PC-3 (cell line): ENCODE data around the gene SPATA19. TPM values are rescaled to one million over a fixed set of nuclear protein-coding genes. Genes with fewer than 3 reads are reported as not detected.

ENCODE experiments used
- ATAC-seq: fragments of 200-7000 bp; cut with Tn5 transposase; 2 replicates; pipeline ENCODE4 v1.9.1; 2020; ENCODE audit warnings: mild to moderate bottlenecking, moderate library complexity
- BruUV-seq: library from RNA; stranded (reverse); fragments of 400-500 nt; replicated peaks from 2 replicates; lab custom pipeline; 2021; lab: Mats Ljungman, UMichigan
- CTCF ChIA-PET: fragments of 300-600 bp; sonication (Branson Sonifier 250); formaldehyde crosslinking; loops from one replicate; lab custom pipeline; 2022; ENCODE audit warnings: antibody characterized with exemption; lab: Charles Lee
- POLR2A ChIA-PET: fragments of 300-600 bp; sonication (Branson Sonifier 250); formaldehyde crosslinking; loops from one replicate; lab custom pipeline; 2022; ENCODE audit warnings: antibody characterized with exemption; ENCODE audit not compliant: unreplicated experiment; lab: Charles Lee
- DNase-seq: peaks from one replicate; pipeline ENCODE4 v3.0.0-alpha.2; 2015
- H2AFZ ChIP-seq: fragments of 300-600 bp; sonication (generic); 2 replicates; pipeline ENCODE4 v1.6.0; 2016; ENCODE audit warnings: antibody characterized with exemption, low read length
- H3F3A ChIP-seq: fragments of 300-600 bp; sonication (generic); one replicate; pipeline ENCODE4 v1.6.0; 2017; ENCODE audit warnings: antibody characterized with exemption, low read length, control low read depth, mild to moderate bottlenecking; ENCODE audit not compliant: unreplicated experiment
- H3K27ac ChIP-seq: fragments of 300-600 bp; sonication (generic); 2 replicates; pipeline ENCODE4 v1.5.1; 2016; ENCODE audit warnings: mild to moderate bottlenecking, low read length
- H3K27me3 ChIP-seq: fragments of 300-600 bp; sonication (generic); 2 replicates; pipeline ENCODE4 v1.6.1; 2016; ENCODE audit warnings: low read length, mixed read lengths
- H3K36me3 ChIP-seq: fragments of 300-600 bp; sonication (generic); 2 replicates; pipeline ENCODE4 v1.6.1; 2016; ENCODE audit warnings: low read depth, mixed run types, low read length, mixed read lengths
- H3K4me1 ChIP-seq: fragments of 300-600 bp; sonication (generic); 2 replicates; pipeline ENCODE4 v1.5.1; 2016; ENCODE audit warnings: low read length; ENCODE audit not compliant: insufficient read depth
- H3K4me2 ChIP-seq: fragments of 300-600 bp; sonication (generic); 2 replicates; pipeline ENCODE4 v1.6.0; 2016; ENCODE audit warnings: low read length
- H3K4me3 ChIP-seq: fragments of 300-600 bp; sonication (generic); 2 replicates; pipeline ENCODE4 v1.5.1; 2016; ENCODE audit warnings: mild to moderate bottlenecking, low read length, mixed read lengths
- H3K79me2 ChIP-seq: fragments of 300-600 bp; sonication (generic); 2 replicates; pipeline ENCODE4 v1.6.1; 2017; ENCODE audit warnings: low read length, mixed read lengths
- H3K9ac ChIP-seq: fragments of 300-600 bp; sonication (generic); 2 replicates; pipeline ENCODE4 v1.6.0; 2016; ENCODE audit warnings: mild to moderate bottlenecking, low read length
- H3K9me2 ChIP-seq: fragments of 300-600 bp; sonication (generic); replicated peaks from 2 replicates; pipeline ENCODE4 v1.6.1; 2016; ENCODE audit warnings: mixed run types, low read length, mixed read lengths
- H3K9me3 ChIP-seq: fragments of 300-600 bp; sonication (generic); 2 replicates; pipeline ENCODE4 v1.6.1; 2016; ENCODE audit warnings: low read length, mixed read lengths
- H4K20me1 ChIP-seq: fragments of 300-600 bp; sonication (generic); 2 replicates; pipeline ENCODE4 v1.6.1; 2016; ENCODE audit warnings: low read length, mixed read lengths
- EZH2 ChIP-seq: fragments of 300-600 bp; sonication (generic); IDR thresholded peaks from one replicate; pipeline ENCODE4 v1.6.1; 2017; ENCODE audit warnings: antibody characterized with exemption, mild to moderate bottlenecking, low read length; ENCODE audit not compliant: unreplicated experiment
- EZH2phosphoT487 ChIP-seq: fragments of 300-600 bp; sonication (generic); IDR thresholded peaks from 2 replicates; pipeline ENCODE4 v1.6.1; 2018; ENCODE audit warnings: mild to moderate bottlenecking, antibody characterized with exemption, low read length, borderline replicate concordance
- intact Hi-C: fragments of 100-400 bp; cut with micrococcal nuclease; formaldehyde crosslinking; loops from 2 replicates; pipeline ENCODE4 v1.9.0; 2023
- total RNA-seq: library from RNA; depleted of rRNA; stranded (reverse); fragments of >200 nt; gene quantifications from 2 replicates; pipeline ENCODE4 v1.2.3, GENCODE V29; 2014
- TF ChIP-seq, protein P1 (sequence below): fragments of 300-600 bp; sonication (generic); conservative IDR thresholded peaks from 2 replicates; pipeline ENCODE4 v1.5.1; 2017; ENCODE audit warnings: antibody characterized with exemption, low read depth, mild to moderate bottlenecking, low read length

SPATA19 gene
- total RNA-seq, 1 experiment from 2014 or later: not detected

GRCh38 chr11:133872160-133872559 is 26.8 kb upstream of the SPATA19 start:
- TF ChIP-seq EZH2phosphoT487 (no peak), EZH2 (no peak)
- TF ChIP-seq, protein P1, sequence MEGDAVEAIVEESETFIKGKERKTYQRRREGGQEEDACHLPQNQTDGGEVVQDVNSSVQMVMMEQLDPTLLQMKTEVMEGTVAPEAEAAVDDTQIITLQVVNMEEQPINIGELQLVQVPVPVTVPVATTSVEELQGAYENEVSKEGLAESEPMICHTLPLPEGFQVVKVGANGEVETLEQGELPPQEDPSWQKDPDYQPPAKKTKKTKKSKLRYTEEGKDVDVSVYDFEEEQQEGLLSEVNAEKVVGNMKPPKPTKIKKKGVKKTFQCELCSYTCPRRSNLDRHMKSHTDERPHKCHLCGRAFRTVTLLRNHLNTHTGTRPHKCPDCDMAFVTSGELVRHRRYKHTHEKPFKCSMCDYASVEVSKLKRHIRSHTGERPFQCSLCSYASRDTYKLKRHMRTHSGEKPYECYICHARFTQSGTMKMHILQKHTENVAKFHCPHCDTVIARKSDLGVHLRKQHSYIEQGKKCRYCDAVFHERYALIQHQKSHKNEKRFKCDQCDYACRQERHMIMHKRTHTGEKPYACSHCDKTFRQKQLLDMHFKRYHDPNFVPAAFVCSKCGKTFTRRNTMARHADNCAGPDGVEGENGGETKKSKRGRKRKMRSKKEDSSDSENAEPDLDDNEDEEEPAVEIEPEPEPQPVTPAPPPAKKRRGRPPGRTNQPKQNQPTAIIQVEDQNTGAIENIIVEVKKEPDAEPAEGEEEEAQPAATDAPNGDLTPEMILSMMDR: no peak
- intact Hi-C loops: no loop called here
- ChIA-PET CTCF (no interaction called here), POLR2A (no interaction called here)
- H3K9ac ChIP-seq: no peak overlapping the region
- no peaks in the 10 kb centered on the region for H3K79me2 ChIP-seq
- H3F3A ChIP-seq: no peaks in the 10 kb centered on the region
- H3K4me2 ChIP-seq: no peak overlapping the region
- BruUV-seq: no TSS peak
- DNase-seq (no peak), ATAC-seq (no peak)
- H2AFZ ChIP-seq: no peak overlapping the region
- no peaks in the 10 kb centered on the region for H4K20me1 ChIP-seq
- no peaks in the 10 kb centered on the region for H3K9me2 ChIP-seq
- no peak overlapping the region for H3K4me3 ChIP-seq
- H3K27ac ChIP-seq: no peak overlapping the region
- no peaks in the 10 kb centered on the region for H3K4me1 ChIP-seq
- no peaks in the 10 kb centered on the region for H3K27me3 ChIP-seq
- no peaks in the 10 kb centered on the region for H3K36me3 ChIP-seq
- H3K9me3 ChIP-seq: peaks cover 32% of the 10 kb centered on the region

DNA sequence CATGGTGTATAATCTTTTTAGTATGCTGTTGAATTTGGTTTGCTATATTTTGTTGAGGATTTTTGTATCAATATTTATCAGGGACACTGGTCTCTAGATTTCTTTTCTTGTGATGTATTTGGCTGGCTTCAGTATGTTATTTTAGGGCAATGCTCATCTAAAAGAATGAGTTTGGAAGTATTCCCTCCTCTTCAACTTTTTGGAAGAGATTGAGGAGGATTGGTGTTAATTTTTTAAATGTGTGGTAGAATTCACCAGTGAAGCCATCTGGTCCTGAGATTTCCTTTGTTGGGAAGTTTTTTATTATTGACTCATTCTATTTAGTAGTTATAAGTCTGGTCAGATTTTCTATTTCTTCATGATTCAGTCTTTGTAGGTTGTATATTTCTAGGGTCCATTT is 22.1 kb upstream of the SPATA19 start:
- H3K9ac ChIP-seq: no peak overlapping the region
- H3F3A ChIP-seq: no peaks in the 10 kb centered on the region
- H3K27me3 ChIP-seq: no peaks in the 10 kb centered on the region
- no peaks in the 10 kb centered on the region for H3K36me3 ChIP-seq
- H3K4me1 ChIP-seq: no peaks in the 10 kb centered on the region
- no peak overlapping the region for H2AFZ ChIP-seq
- BruUV-seq: no TSS peak
- no peaks in the 10 kb centered on the region for H3K9me2 ChIP-seq
- TF ChIP-seq EZH2 (no peak), EZH2phosphoT487 (no peak)
- TF ChIP-seq, protein P1: no peak
- intact Hi-C loops: no loop called here
- no peaks in the 10 kb centered on the region for H3K79me2 ChIP-seq
- H3K4me2 ChIP-seq: no peak overlapping the region
- DNase-seq (no peak), ATAC-seq (no peak)
- H4K20me1 ChIP-seq: no peaks in the 10 kb centered on the region
- H3K4me3 ChIP-seq: no peak overlapping the region
- ChIA-PET POLR2A (no interaction called here), CTCF (no interaction called here)
- no peak overlapping the region for H3K27ac ChIP-seq
- peaks cover 20% of the 10 kb centered on the region for H3K9me3 ChIP-seq

GRCh38 chr11:133865466-133865865 is 20.2 kb upstream of the SPATA19 start:
- TF ChIP-seq, protein P1: no peak
- TF ChIP-seq EZH2phosphoT487 (no peak), EZH2 (no peak)
- no peaks in the 10 kb centered on the region for H3K27me3 ChIP-seq
- CTCF ChIA-PET: no interaction called here
- H3K9me3 ChIP-seq: peaks cover 12% of the 10 kb centered on the region; the same call in 1 of the 2 replicates
- H3K27ac ChIP-seq: no peak overlapping the region
- intact Hi-C loops: no loop called here
- no TSS peak for BruUV-seq
- H4K20me1 ChIP-seq: no peaks in the 10 kb centered on the region
- H3K4me3 ChIP-seq: no peak overlapping the region
- ATAC-seq (no peak), DNase-seq (no peak)
- no peak overlapping the region for H3K9ac ChIP-seq
- no peaks in the 10 kb centered on the region for H3F3A ChIP-seq
- H3K9me2 ChIP-seq: no peaks in the 10 kb centered on the region
- no peaks in the 10 kb centered on the region for H3K36me3 ChIP-seq
- no peak overlapping the region for H3K4me2 ChIP-seq
- no peaks in the 10 kb centered on the region for H3K4me1 ChIP-seq
- POLR2A ChIA-PET: no interaction called here
- no peaks in the 10 kb centered on the region for H3K79me2 ChIP-seq
- H2AFZ ChIP-seq: no peak overlapping the region
